ENCODE data around the gene CCDC24. TPM values are rescaled to one million over a fixed set of nuclear protein-coding genes. Genes with fewer than 3 reads are reported as not detected.

Gene CCDC24
- total and polyA plus RNA-seq, 4 donors = 2.6 to 29.7 (median 5.9) TPM

DNA sequence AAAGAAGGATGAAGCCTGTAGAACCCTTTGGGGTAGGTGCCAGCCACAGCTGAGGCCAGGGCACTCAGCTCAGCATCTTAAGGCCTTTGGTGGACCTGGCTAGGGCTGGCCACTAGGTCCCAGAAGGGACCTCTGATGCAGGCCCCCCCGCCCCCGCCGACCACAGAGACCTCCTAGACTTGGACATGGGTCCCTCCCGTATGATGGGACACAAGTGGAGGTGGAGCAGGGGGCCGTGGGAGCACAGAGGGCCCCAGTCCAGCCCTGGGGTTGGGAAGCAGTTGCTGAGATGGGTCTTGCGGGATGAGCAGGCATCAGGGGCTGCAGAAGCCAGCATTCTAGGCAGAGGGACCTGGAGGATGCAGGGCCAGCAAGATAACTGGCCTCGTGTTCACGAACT is 9.2 kb upstream of the CCDC24 start:
- 85 to 91% methylated on average over 8 of the region's 8 CpGs for WGBS, 2 donors
- no peak overlapping the region for H3K27ac ChIP-seq (ENCODE audit: low read depth in 1 of 2, low read length in 2 of 2)
- no peaks in the 10 kb centered on the region for H3K9me3 ChIP-seq (ENCODE audit: control insufficient read depth, low read length)
- ATAC-seq (ENCODE audit: low FRiP score) (no peak), DNase-seq (no peak)
- H3K4me3 ChIP-seq (ENCODE audit: low read length in 2 of 2) = no peak overlapping the region
- intact Hi-C loops (cut with DNase I) = no loop called here
- no peaks in the 10 kb centered on the region for H3K27me3 ChIP-seq (ENCODE audit: control insufficient read depth in 1 of 2, insufficient read depth in 2 of 2, low read length in 1 of 2)
- no peaks in the 10 kb centered on the region for H3K36me3 ChIP-seq (ENCODE audit: control insufficient read depth in 1 of 2, insufficient read depth in 2 of 2, low read length in 1 of 2)
- H3K4me1 ChIP-seq (ENCODE audit: control insufficient read depth in 1 of 2, insufficient read depth in 2 of 2, low read length in 2 of 2) = no peaks in the 10 kb centered on the region

DNA sequence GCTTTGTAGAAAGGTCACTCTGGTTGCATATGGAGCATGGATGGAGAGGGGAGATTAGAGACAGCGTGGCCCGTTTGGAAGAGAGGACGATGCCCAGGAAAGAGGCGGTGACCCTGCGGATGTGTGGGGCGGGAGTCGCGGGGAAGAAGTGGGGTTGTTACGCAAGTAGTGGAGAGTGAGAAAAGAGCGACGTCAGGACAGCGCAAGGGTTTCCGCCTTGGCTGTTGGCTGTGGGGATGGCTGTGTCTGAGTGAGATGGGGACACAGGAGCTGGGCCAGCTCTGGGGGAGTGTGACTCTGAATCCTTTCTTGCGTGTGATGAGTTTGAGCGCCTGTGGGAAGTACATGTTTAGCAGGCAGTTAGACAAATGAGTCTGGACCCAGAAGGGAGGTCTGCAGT is 8.6 kb upstream of the CCDC24 start:
- no peaks in the 10 kb centered on the region for H3K4me1 ChIP-seq (ENCODE audit: control insufficient read depth in 1 of 2, insufficient read depth in 2 of 2, low read length in 2 of 2)
- intact Hi-C loops (cut with DNase I) = no loop called here
- 83 to 84% methylated on average over 15 of the region's 15 CpGs for WGBS, 2 donors
- H3K36me3 ChIP-seq (ENCODE audit: control insufficient read depth in 1 of 2, insufficient read depth in 2 of 2, low read length in 1 of 2) = no peaks in the 10 kb centered on the region
- H3K4me3 ChIP-seq (ENCODE audit: low read length in 2 of 2) = no peak overlapping the region
- H3K27ac ChIP-seq (ENCODE audit: low read depth in 1 of 2, low read length in 2 of 2) = no peak overlapping the region
- no peaks in the 10 kb centered on the region for H3K27me3 ChIP-seq (ENCODE audit: control insufficient read depth in 1 of 2, insufficient read depth in 2 of 2, low read length in 1 of 2)
- no peaks in the 10 kb centered on the region for H3K9me3 ChIP-seq (ENCODE audit: control insufficient read depth, low read length)
- ATAC-seq (ENCODE audit: low FRiP score) (no peak), DNase-seq (peak; percentile 46 to 69)

DNA sequence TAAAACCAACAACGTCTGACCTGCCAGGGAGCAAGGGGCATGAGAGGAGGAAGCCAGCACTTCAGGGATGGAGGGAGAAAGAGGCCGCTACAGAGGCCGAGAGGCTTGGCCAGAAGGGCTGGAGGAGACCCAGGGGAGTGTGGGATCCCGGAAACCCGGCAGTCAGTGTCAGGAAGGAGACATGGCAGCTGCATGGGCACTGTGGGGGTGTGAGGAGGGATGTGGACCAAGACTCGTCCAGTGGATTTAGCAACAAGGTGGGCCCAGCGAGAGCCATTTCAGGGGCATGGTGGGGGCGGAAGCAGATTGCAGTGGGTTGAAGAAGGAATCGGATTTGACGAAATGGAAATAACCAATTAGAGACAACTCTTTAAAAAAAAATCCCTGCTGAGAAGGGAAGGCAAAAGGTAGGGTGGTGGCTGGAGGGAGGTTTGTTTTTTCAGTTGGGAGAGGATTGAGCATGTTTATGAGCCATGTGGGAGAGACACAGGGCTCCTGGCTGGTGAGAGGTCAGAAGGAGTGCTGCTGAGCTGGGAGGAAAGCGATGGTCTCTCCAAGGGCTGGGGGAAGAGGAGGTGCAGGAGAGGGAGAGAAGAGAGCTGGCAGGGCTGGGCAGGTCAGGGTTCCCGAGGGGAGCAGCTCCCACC is 8.0 kb upstream of the CCDC24 start:
- intact Hi-C loops (cut with DNase I) = no loop called here
- no peak for ATAC-seq (ENCODE audit: low FRiP score)
- H3K4me3 ChIP-seq (ENCODE audit: low read length in 2 of 2) = no peak overlapping the region
- H3K9me3 ChIP-seq (ENCODE audit: control insufficient read depth, low read length) = no peaks in the 10 kb centered on the region
- no peaks in the 10 kb centered on the region for H3K4me1 ChIP-seq (ENCODE audit: control insufficient read depth in 1 of 2, insufficient read depth in 2 of 2, low read length in 2 of 2)
- no peak overlapping the region for H3K27ac ChIP-seq (ENCODE audit: low read depth in 1 of 2, low read length in 2 of 2)
- WGBS, 2 donors = 71 to 77% methylated on average over 12 of the region's 12 CpGs
- no peaks in the 10 kb centered on the region for H3K27me3 ChIP-seq (ENCODE audit: control insufficient read depth in 1 of 2, insufficient read depth in 2 of 2, low read length in 1 of 2)
- DNase-seq = peak in 1 of 2 donors; percentile 18
- no peaks in the 10 kb centered on the region for H3K36me3 ChIP-seq (ENCODE audit: control insufficient read depth in 1 of 2, insufficient read depth in 2 of 2, low read length in 1 of 2)

DNA sequence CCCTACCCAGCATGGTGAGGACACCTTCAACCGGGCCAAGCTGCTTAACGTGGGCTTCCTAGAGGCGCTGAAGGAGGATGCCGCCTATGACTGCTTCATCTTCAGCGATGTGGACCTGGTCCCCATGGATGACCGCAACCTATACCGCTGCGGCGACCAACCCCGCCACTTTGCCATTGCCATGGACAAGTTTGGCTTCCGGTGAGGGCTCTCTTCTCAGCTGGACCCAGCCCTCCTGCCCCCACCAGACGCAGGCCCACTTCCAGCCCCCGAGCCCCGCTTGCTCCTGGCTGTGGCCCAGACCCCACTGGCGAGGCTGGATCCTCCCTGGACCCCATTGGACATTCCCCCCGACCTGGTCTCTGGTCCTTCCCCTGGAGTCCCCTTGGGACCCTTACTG is 6.5 kb upstream of the CCDC24 start:
- DNase-seq (no peak), ATAC-seq (ENCODE audit: low FRiP score) (no peak)
- Histone ChIP-seq H3K4me1 (ENCODE audit: control insufficient read depth in 1 of 2, insufficient read depth in 2 of 2, low read length in 2 of 2) (no peaks in the 10 kb centered on the region), H3K4me3 (ENCODE audit: low read length in 2 of 2) (no peak overlapping the region), H3K27me3 (ENCODE audit: control insufficient read depth in 1 of 2, insufficient read depth in 2 of 2, low read length in 1 of 2) (no peaks in the 10 kb centered on the region), H3K9me3 (ENCODE audit: control insufficient read depth, low read length) (no peaks in the 10 kb centered on the region), H3K36me3 (ENCODE audit: control insufficient read depth in 1 of 2, insufficient read depth in 2 of 2, low read length in 1 of 2) (no peaks in the 10 kb centered on the region), H3K27ac (ENCODE audit: low read depth in 1 of 2, low read length in 2 of 2) (no peak overlapping the region)
- intact Hi-C loops (cut with DNase I) = no loop called here
- WGBS, 2 donors = 93 to 97% methylated on average over 14 to 16 of the region's 16 CpGs

DNA sequence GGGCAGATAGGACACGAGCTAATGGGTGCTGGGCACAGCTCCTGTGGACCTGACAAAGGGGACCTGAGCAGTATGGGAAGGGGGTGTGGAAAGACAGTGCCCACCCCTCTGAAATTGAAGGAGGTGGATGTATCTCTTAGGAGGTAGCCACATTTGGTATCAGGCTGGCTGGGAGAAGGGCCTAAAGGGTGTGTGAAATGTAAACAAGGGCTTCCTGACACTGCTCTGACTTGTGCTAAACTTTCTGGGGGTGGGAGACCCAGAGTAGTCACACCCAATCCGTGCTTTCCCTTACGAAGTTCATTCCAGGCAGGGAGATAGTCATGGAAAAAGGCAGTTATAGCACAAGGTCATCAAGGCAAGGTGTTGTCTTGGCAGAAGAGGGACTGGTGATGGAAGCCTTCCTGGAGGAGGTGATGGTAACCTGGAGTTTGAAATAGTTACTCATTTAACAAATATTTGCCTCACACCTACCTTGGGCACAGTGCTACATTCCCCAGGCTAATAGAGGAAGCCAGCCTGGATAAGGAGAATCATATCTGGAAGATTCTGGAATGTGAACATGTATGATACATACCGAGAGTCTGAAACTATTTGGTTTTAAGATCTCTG is 5.3 kb upstream of the CCDC24 start:
- no peaks in the 10 kb centered on the region for H3K4me1 ChIP-seq (ENCODE audit: control insufficient read depth in 1 of 2, insufficient read depth in 2 of 2, low read length in 2 of 2)
- ATAC-seq (ENCODE audit: low FRiP score) = no peak
- 77 to 81% methylated on average over 4 of the region's 4 CpGs for WGBS, 2 donors

DNA sequence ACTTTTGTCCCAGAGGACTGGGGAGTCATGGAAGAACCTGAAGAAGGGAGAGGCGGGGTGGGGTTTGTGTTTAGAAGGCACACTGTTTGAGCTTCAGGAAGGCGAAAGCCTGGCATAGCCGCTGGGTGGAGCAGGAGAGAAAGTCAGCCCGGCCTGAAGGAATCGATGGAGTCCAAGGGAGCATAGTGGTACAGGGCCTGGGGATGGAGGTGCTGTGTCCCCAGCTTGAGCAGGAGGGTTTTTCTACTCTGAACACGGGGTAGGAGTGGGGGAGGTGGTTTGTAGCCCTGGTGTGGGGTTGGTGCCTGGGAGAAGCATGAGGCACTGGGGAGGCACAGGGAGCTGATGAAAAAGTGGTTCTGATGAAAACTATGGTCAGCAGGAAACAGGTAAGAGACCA is 4.7 kb upstream of the CCDC24 start:
- H3K9me3 ChIP-seq (ENCODE audit: control insufficient read depth, low read length) = no peaks in the 10 kb centered on the region
- H3K4me3 ChIP-seq (ENCODE audit: low read length in 2 of 2) = no peak overlapping the region
- H3K36me3 ChIP-seq (ENCODE audit: control insufficient read depth in 1 of 2, insufficient read depth in 2 of 2, low read length in 1 of 2) = no peaks in the 10 kb centered on the region
- H3K4me1 ChIP-seq (ENCODE audit: control insufficient read depth in 1 of 2, insufficient read depth in 2 of 2, low read length in 2 of 2) = no peaks in the 10 kb centered on the region
- intact Hi-C loops (cut with DNase I) = no loop called here
- H3K27me3 ChIP-seq (ENCODE audit: control insufficient read depth in 1 of 2, insufficient read depth in 2 of 2, low read length in 1 of 2) = no peaks in the 10 kb centered on the region
- ATAC-seq (ENCODE audit: low FRiP score) (no peak), DNase-seq (no peak)
- WGBS, 2 donors = 70 to 75% methylated on average over 6 of the region's 6 CpGs
- no peak overlapping the region for H3K27ac ChIP-seq (ENCODE audit: low read depth in 1 of 2, low read length in 2 of 2)

More for the DNA sequence above, 5.3 kb upstream of the CCDC24 start:
- no peaks in the 10 kb centered on the region for H3K27me3 ChIP-seq (ENCODE audit: control insufficient read depth in 1 of 2, insufficient read depth in 2 of 2, low read length in 1 of 2)
- H3K4me3 ChIP-seq (ENCODE audit: low read length in 2 of 2) = no peak overlapping the region
- H3K9me3 ChIP-seq (ENCODE audit: control insufficient read depth, low read length) = no peaks in the 10 kb centered on the region
- DNase-seq = no peak
- intact Hi-C loops (cut with DNase I) = no loop called here
- no peaks in the 10 kb centered on the region for H3K36me3 ChIP-seq (ENCODE audit: control insufficient read depth in 1 of 2, insufficient read depth in 2 of 2, low read length in 1 of 2)
- no peak overlapping the region for H3K27ac ChIP-seq (ENCODE audit: low read depth in 1 of 2, low read length in 2 of 2)

DNA sequence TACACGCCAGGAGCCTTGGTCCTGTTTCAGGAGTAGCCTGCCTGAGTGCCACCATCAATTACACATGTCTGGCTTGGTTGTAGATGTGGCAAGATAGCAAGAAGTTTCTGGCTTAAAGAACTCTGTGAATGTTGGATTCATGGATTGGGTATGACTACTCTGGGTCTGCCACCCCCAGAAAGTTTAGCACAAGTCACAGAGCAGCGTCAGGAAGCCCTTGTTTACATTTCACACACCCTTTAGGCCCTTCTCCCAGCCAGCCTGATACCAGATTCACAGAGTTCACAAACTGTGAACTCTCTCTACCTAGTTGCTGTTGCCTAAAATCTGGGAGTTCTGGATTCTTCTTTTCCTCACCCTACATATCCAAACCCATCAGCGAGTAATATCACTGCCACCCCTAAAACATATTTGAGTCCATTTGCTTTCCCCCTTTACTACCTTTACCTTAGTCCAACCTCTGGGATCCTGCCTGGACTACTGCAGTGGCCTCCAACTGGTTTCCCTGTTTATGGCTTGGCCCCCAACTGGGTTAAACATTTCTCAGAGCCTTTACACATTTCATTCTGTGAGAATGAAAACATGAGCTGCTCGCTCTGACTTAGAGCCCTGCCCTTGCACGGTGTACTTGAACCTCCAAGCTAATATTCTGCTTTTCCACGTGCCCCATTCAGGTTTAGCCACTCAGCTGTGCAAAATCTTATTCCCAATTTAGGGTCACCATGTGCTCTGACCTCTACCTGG is 4.1 kb upstream of the CCDC24 start:
- H3K9me3 ChIP-seq (ENCODE audit: control insufficient read depth, low read length) = no peaks in the 10 kb centered on the region
- intact Hi-C loops (cut with DNase I) = no loop called here
- ATAC-seq (ENCODE audit: low FRiP score) = no peak
- no peaks in the 10 kb centered on the region for H3K27me3 ChIP-seq (ENCODE audit: control insufficient read depth in 1 of 2, insufficient read depth in 2 of 2, low read length in 1 of 2)
- H3K36me3 ChIP-seq (ENCODE audit: control insufficient read depth in 1 of 2, insufficient read depth in 2 of 2, low read length in 1 of 2) = no peaks in the 10 kb centered on the region
- no peaks in the 10 kb centered on the region for H3K4me1 ChIP-seq (ENCODE audit: control insufficient read depth in 1 of 2, insufficient read depth in 2 of 2, low read length in 2 of 2)
- DNase-seq = no peak
- no peak overlapping the region for H3K4me3 ChIP-seq (ENCODE audit: low read length in 2 of 2)
- no peak overlapping the region for H3K27ac ChIP-seq (ENCODE audit: low read depth in 1 of 2, low read length in 2 of 2)
- 68 to 73% methylated on average over 6 of the region's 6 CpGs for WGBS, 2 donors

DNA sequence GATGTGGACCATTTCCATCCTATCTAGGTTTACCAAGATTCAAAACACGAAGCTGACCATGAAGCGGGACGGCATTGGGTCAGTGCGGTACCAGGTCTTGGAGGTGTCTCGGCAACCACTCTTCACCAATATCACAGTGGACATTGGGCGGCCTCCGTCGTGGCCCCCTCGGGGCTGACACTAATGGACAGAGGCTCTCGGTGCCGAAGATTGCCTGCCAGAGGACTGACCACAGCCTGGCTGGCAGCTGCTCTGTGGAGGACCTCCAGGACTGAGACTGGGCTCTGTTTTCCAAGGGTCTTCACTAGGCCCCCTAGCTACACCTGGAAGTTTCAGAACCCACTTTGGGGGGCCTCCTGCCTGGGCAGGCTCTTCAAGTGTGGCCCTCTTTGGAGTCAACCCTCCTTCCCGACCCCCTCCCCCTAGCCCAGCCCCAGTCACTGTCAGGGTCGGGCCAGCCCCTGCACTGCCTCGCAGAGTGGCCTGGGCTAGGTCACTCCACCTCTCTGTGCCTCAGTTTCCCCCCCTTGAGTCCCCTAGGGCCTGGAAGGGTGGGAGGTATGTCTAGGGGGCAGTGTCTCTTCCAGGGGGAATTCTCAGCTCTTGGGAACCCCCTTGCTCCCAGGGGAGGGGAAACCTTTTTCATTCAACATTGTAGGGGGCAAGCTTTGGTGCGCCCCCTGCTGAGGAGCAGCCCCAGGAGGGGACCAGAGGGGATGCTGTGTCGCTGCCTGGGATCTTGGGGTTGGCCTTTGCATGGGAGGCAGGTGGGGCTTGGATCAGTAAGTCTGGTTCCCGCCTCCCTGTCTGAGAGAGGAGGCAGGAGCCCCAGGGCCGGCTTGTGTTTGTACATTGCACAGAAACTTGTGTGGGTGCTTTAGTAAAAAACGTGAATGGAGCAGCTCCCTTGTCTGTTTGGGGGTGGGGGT is 864 bp upstream of the CCDC24 start:
- Histone ChIP-seq H3K36me3 (ENCODE audit: control insufficient read depth in 1 of 2, insufficient read depth in 2 of 2, low read length in 1 of 2) (no peaks in the 10 kb centered on the region), H3K4me1 (ENCODE audit: control insufficient read depth in 1 of 2, insufficient read depth in 2 of 2, low read length in 2 of 2) (no peaks in the 10 kb centered on the region), H3K27me3 (ENCODE audit: control insufficient read depth in 1 of 2, insufficient read depth in 2 of 2, low read length in 1 of 2) (no peaks in the 10 kb centered on the region), H3K9me3 (ENCODE audit: control insufficient read depth, low read length) (no peaks in the 10 kb centered on the region), H3K4me3 (ENCODE audit: low read length in 2 of 2) (no peak overlapping the region), H3K27ac (ENCODE audit: low read depth in 1 of 2, low read length in 2 of 2) (peak overlapping the region in 1 of 2 donors; percentile 34)
- 67 to 69% methylated on average over 19 of the region's 19 CpGs for WGBS, 2 donors
- intact Hi-C loops (cut with DNase I) = loop anchor here in 1 of 2 donors (5.0 to 10.0 kb wide), 2 partner anchors 42 to 224 kb away; partner anchors contain the start of genes DMAP1 and SLC6A9
- DNase-seq (peak in 1 of 2 donors; percentile 68), ATAC-seq (ENCODE audit: low FRiP score) (no peak)

All from aorta (tissue), 5 donors.